Measurements from ENCODE around the gene TM6SF1. TPM values are rescaled to one million over a fixed set of nuclear protein-coding genes. Genes with fewer than 3 reads are reported as not detected.

The TM6SF1 gene
- total and polyA plus RNA-seq, 9 of the 15 experiments (the other 6 are each of a cell fraction or from before 2014, with no cell fraction given), result 1.0 to 5.6 (median 3.5) TPM

DNA sequence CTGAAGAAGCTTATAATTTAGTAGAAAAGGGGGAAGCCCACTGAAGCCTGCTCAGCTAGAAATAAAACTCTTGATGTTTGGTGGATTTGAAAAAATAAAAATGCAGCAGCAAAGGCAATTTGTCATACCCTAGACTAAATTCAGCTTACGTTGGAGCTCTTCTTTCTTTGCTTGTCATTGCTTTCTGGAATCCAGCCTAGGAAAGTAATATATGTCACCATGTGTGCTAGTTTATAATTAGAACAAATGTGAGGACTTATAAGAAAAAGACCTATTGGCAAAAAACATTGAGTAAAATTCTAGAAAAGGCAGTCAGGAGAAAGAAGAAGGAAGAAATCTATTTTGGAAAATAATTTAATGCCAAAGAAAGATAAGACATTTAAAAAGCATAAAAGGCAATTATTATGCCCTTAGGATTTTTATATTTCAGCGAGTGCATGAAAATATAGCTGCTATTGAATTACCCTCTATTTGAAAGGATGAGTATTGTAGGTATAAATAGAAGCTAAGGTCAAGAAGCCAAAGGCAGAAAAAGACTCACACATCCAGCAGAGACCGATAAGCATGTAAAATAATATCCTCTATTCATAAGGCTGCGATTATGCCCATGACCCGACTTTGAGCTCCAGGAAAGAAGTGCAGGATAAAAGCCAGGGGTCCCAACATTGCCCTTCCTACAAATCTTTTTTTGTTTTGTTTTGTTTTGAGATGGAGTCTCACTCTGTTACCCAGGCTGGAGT lies 29.8 kb upstream of the TM6SF1 start (continued):
- TF ChIP-seq, protein P1, sequence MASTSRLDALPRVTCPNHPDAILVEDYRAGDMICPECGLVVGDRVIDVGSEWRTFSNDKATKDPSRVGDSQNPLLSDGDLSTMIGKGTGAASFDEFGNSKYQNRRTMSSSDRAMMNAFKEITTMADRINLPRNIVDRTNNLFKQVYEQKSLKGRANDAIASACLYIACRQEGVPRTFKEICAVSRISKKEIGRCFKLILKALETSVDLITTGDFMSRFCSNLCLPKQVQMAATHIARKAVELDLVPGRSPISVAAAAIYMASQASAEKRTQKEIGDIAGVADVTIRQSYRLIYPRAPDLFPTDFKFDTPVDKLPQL (IDR thresholded peaks at IDR 0.05; ENCODE audit: extremely low read depth, insufficient read length), result no peak
- TF ChIP-seq ARHGAP35 (IDR thresholded peaks at IDR 0.05; ENCODE audit: partially characterized antibody) (no peak), DDX20 (tag; IDR thresholded peaks at IDR 0.05; ENCODE audit: low read depth) (no peak)

DNA sequence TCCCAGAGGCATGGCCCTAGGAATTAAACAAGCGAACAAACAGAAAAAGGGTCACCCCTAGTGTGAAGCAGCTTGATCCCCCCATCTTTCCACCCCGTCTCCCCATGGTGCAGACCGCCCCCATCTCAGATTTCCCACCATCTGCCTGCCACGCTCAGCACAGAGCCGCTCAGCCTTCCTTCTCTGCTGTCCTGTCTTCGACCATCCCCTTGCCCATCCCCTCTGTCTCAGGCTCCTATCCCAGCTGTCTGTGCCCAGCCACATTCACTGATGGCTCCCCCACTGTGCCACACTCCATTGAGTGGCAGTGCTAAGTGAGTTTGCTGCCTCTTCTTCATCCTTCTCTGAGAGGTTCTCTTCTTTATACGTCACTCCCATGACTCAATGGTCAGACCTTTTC lies 28.7 kb upstream of the TM6SF1 start:
- WGBS (ENCODE audit: insufficient coverage, low coverage, missing lambda C conversion rate), result 26% methylated on average over 7 of the region's 7 CpGs
- in situ Hi-C loops (cut with MboI) (no loop called here), intact Hi-C loops (cut with micrococcal nuclease) (no loop called here)
- Histone ChIP-seq H2AFZ (ENCODE audit: low read depth, low read length) (no peak overlapping the region), H3K9ac (ENCODE audit: insufficient read depth in 1 of 2, low read depth in 2 of 2, low read length in 2 of 2) (no peak overlapping the region), H3K27ac (ENCODE audit: extremely low read depth, low read depth, low read length) (no peak overlapping the region), H3K79me2 (ENCODE audit: control insufficient read depth, insufficient read depth, low read length) (no peaks in the 10 kb centered on the region), H3K9me3 (replicated peaks; ENCODE audit: control insufficient read depth, insufficient read depth, low read depth, low read length) (0 out of 2 replicates have a peak, but pooled peaks cover 2% of the 10 kb centered on the region), H3K27me3 (ENCODE audit: control insufficient read depth in 2 of 2, insufficient read depth in 2 of 2, low read length in 2 of 2) (peaks cover 2 to 8% of the 10 kb centered on the region in 2 experiments; a peak in 3 of 5 replicates), H3K4me2 (ENCODE audit: insufficient read depth, low read length) (no peak overlapping the region), H3K36me3 (ENCODE audit: control insufficient read depth, insufficient read depth, low read length) (no peaks in the 10 kb centered on the region), H3K4me3 (no peak overlapping the region), H3K4me1 (replicated peaks in 1 of 2; ENCODE audit: control insufficient read depth in 2 of 2, insufficient read depth in 2 of 2, low read length in 2 of 2) (peaks cover 5 to 15% of the 10 kb centered on the region in 2 experiments), H3K9me1 (ENCODE audit: control insufficient read depth, insufficient read depth, low read length) (no peaks in the 10 kb centered on the region), H4K20me1 (replicated peaks; ENCODE audit: control insufficient read depth, insufficient read depth, low read length) (no peaks in the 10 kb centered on the region)
- no TSS peak for BruUV-seq (replicated peaks)
- FAIRE-seq (no peak), ATAC-seq (peak; percentile 43), DNase-seq (ENCODE audit: extremely low read depth in 1 of 4, low spot score in 3 of 4) (no peak)
- ChIA-PET CTCF (ENCODE audit: low intra/inter-chr PET ratio) (no interaction called here), POLR2A (interaction anchor here (1.1 to 1.7 kb wide), 2 partner anchors 11 to 12 kb away, joined by 5 read pairs; no protein-coding TSS in a partner anchor)
- TF ChIP-seq ZNF707 (CRISPR knock-in tag; conservative IDR thresholded peaks at IDR 0.05) (no peak), TAL1 (IDR thresholded peaks at IDR 0.05) (no peak), HMGN3 (IDR thresholded peaks at IDR 0.05; ENCODE audit: borderline replicate concordance, extremely low read depth, insufficient read length, low read depth, low read length) (no peak), MAFG (tag; conservative IDR thresholded peaks at IDR 0.05) (no peak), ZNF79 (CRISPR knock-in tag; IDR thresholded peaks at IDR 0.05; ENCODE audit: low read depth) (no peak), ZNF384 (IDR thresholded peaks at IDR 0.05; ENCODE audit: low read depth, low read length) (no peak), EP300 (IDR thresholded peaks at IDR 0.05; ENCODE audit: low read length) (no peak), ZBTB1 (CRISPR knock-in tag; IDR thresholded peaks at IDR 0.05; ENCODE audit: borderline replicate concordance, low read depth) (no peak), ZNF644 (tag; IDR thresholded peaks at IDR 0.05; ENCODE audit: low read depth) (no peak), CBFA2T2 (conservative IDR thresholded peaks at IDR 0.05) (no peak), EP400 (IDR thresholded peaks at IDR 0.05) (no peak), PHB2 (IDR thresholded peaks at IDR 0.05; ENCODE audit: low read depth) (no peak), NFE2L1 (tag; IDR thresholded peaks at IDR 0.05; ENCODE audit: borderline replicate concordance, low read depth) (no peak), ELF4 (CRISPR knock-in tag; IDR thresholded peaks at IDR 0.05) (no peak)
- TF ChIP-seq, protein P2, sequence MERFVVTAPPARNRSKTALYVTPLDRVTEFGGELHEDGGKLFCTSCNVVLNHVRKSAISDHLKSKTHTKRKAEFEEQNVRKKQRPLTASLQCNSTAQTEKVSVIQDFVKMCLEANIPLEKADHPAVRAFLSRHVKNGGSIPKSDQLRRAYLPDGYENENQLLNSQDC (CRISPR knock-in tag; IDR thresholded peaks at IDR 0.05), result no peak

All from K562 (cell line).